SK-N-SH treated with all-trans-retinoic acid at 6 μM for 48 hours (cell line): ENCODE measurements around the gene POMGNT2.

Source experiments
- BACH2 ChIP-seq: fragments of 250-450 bp; sonication (Bioruptor Pico); IDR thresholded peaks from 2 replicates; pipeline ENCODE4 v1.9.0; 2021; ENCODE audit warnings: mild to moderate bottlenecking, borderline replicate concordance
- TOX ChIP-seq: fragments of 250-450 bp; sonication (Bioruptor Pico); IDR thresholded peaks from 2 replicates; pipeline ENCODE4 v1.8.0; 2021; ENCODE audit warnings: mild to moderate bottlenecking, moderate library complexity, borderline replicate concordance
- TF ChIP-seq, protein P1 (sequence below): fragments of 250-450 bp; sonication (Bioruptor Pico); IDR thresholded peaks from 2 replicates; pipeline ENCODE4 v1.8.0; 2021; ENCODE audit warnings: low read depth, mild to moderate bottlenecking, moderate library complexity, borderline replicate concordance
- TF ChIP-seq, protein P2 (sequence below): fragments of 250-450 bp; sonication (Bioruptor Pico); IDR thresholded peaks from 2 replicates; pipeline ENCODE4 v1.5.1; 2021; ENCODE audit warnings: mild to moderate bottlenecking, moderate library complexity

DNA sequence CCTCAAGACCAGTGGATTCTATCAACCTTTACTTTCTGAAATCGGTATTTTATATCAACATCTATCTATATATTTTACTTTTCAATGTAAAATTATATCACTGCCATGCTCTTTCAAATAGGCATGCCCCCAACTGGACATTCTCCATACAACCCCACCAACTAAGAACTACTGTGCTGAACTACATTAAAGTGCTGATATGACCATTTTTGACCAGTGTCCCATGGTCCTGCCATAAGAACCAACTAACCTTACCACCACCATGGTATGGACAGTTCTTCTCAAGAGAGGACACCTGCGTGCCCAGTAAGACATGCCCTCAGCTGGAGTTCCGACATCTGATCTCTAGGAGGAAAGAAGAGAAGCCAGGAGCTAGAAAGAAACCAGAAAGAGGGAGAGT, 15.6 kb downstream of the POMGNT2 start:
- TF ChIP-seq, protein P1, sequence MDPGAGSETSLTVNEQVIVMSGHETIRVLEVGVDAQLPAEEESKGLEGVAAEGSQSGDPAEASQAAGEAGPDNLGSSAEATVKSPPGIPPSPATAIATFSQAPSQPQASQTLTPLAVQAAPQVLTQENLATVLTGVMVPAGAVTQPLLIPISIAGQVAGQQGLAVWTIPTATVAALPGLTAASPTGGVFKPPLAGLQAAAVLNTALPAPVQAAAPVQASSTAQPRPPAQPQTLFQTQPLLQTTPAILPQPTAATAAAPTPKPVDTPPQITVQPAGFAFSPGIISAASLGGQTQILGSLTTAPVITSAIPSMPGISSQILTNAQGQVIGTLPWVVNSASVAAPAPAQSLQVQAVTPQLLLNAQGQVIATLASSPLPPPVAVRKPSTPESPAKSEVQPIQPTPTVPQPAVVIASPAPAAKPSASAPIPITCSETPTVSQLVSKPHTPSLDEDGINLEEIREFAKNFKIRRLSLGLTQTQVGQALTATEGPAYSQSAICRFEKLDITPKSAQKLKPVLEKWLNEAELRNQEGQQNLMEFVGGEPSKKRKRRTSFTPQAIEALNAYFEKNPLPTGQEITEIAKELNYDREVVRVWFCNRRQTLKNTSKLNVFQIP (CRISPR knock-in tag) = no peak
- TF ChIP-seq, protein P2, sequence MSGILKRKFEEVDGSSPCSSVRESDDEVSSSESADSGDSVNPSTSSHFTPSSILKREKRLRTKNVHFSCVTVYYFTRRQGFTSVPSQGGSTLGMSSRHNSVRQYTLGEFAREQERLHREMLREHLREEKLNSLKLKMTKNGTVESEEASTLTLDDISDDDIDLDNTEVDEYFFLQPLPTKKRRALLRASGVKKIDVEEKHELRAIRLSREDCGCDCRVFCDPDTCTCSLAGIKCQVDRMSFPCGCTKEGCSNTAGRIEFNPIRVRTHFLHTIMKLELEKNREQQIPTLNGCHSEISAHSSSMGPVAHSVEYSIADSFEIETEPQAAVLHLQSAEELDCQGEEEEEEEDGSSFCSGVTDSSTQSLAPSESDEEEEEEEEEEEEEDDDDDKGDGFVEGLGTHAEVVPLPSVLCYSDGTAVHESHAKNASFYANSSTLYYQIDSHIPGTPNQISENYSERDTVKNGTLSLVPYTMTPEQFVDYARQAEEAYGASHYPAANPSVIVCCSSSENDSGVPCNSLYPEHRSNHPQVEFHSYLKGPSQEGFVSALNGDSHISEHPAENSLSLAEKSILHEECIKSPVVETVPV = no peak
- TF ChIP-seq BACH2 (CRISPR knock-in tag) (no peak), TOX (CRISPR knock-in tag) (no peak)
